ENCODE results near the gene MTURN.
"Not testable (repeated sequence)": the region's sequence is repeated elsewhere in the genome, so short reads cannot be mapped to it uniquely, and the experiment has no call there.

Gene MTURN

DNA sequence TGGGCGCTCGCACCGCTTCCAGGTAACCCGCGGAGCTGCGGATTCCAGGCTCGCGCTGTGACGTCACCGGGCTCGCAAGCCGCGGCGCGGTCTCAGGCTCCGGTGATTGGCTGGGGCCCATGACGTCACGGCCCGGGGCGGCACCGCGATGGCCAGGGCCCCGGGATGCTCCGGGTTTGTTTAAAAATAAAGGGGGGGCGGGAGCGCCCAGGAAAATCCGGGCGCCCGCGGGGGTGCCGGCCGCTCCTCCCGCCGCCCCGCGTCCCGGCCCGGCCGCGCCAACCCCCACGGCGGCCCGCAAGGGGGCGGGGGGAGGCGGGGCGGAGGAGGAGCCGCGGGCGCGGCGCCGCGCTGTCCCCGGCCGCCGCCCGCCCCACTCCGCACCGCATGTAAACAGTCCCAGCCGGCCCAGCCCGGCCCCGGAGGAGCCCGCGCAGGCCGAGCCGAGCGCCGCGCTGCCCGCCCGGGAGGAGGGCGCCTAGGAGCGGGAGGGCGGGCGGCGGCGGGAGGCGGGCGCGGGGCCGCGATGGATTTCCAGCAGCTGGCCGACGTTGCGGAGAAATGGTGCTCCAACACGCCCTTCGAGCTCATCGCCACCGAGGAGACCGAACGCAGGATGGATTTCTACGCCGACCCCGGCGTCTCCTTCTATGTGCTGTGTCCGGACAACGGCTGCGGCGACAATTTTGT is at the start of gene MTURN:
MTURN (plus strand) TSS at position 376 of the 690 bp plus-strand sequence; CDS start at position 527, 151 bp downstream.
- peak; percentile 59 to 80 (median 73) for DNase-seq (ENCODE audit: low read depth in 4 of 4, low spot score in 1 of 4)

DNA sequence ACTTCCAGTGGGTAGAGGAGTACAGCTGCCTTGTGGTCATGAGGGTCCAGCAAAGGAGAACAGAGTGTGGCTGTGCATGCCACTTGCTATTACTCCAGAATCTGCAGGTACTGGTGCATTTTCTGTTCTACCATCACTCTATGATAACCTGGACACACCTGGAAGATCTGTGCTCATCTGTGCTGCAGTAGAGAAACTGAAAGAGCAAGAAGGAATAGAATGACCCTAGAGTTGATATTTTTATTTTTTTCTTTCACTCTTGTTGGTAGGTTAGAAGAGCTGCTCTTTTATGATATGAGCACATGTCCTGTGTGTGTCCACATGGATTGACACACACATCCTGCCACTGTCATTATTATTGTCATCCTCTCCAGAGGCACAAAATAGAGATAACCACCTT is 48.3 kb upstream of the MTURN start:
- no peak for DNase-seq (ENCODE audit: low read depth in 4 of 4, low spot score in 1 of 4)

DNA sequence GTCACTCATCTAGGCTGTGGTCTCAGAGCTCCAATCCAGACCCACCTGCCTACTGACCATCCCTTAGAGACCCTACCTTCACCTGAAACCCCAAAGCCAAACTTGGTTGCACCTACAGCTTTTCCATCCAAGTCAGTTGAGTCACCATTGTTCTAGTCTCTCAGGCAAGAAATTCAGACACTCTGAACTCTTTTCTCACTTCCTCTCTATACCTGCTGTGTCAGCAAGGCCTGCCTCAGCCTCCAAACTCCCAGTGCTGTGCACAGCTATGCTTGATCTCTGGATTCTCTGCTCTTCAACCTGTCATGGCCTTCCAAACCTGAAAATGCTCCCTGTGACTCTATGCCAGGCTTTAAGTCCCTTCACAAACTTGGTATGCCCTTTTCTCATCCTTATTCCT is 47.4 kb upstream of the MTURN start:
- DNase-seq (ENCODE audit: low read depth in 4 of 4, low spot score in 1 of 4): no peak

DNA sequence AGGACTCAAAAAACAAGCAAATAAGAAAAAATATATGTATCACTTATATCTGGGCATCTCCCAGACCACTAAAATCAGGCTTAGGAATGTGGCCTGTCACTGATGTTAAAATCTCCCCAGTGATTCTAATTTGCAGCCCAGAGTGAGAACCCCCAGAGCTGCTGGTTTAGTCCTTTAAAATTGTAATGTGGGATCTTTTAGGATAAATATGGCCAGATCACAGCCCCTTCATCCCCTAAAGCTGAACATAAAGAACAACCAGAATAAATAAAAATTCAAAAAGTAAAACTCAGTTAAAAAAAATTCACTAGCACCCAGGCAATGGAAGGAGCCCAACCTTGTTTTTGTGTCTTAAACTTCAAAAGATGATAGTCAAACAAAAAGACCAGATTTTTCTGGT is 46.4 kb upstream of the MTURN start:
- DNase-seq (ENCODE audit: low read depth in 4 of 4, low spot score in 1 of 4): no peak

- DNase-seq (ENCODE audit: low read depth in 4 of 4, low spot score in 1 of 4): no peak
Measured at GRCh38 chr7:30090111-30090510, 44.7 kb upstream of the MTURN start.

- DNase-seq (ENCODE audit: low read depth in 4 of 4, low spot score in 1 of 4): no peak
Measured at GRCh38 chr7:30091491-30091912, 43.3 kb upstream of the MTURN start.

DNA sequence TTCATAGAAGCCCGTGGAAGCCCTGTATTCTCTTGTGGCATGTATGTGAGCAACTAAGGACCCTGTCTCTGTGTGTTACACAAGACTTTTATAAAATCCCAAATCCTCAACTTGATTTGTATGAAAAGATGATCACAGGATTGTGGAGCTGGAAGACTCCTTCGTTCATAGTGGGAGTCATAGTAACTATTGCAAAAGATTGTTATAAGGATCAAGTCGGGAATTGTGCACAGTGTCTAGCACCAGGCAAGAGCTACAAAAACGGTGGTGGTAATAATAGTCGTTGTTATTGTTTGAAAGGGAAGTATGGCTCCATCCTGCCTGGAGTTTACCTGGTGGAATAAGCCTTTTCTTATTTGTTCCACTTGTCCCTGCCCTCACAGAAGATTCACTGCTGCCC is 42.8 kb upstream of the MTURN start:
- DNase-seq (ENCODE audit: low read depth in 4 of 4, low spot score in 1 of 4): no peak

DNA sequence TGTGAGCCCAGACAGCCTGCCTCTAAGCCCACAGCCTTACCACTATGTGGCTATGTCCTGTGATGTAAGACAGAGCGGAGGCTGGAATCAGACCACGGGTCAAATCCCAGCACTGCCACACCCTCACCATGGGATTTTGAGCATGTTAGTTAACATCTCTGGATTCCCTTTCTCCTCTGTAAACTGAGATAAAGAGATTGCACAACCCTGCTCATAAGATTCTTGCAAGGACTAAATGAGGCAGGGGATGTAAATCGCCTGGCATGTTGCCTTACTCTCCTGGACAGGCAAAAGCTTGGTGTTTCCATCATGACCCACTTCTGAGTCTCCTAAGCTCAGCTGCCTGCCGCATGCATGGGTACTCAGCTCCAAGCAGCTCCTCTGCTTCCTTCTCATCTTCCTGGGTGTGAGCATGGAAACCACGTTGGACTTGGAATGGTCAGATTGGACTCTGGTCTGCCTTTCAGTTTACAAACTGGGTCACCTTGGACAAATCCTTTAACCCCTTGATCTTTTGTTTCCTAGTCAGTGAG is 41.3 kb upstream of the MTURN start:
- no peak for DNase-seq (ENCODE audit: low read depth in 4 of 4, low spot score in 1 of 4)

DNA sequence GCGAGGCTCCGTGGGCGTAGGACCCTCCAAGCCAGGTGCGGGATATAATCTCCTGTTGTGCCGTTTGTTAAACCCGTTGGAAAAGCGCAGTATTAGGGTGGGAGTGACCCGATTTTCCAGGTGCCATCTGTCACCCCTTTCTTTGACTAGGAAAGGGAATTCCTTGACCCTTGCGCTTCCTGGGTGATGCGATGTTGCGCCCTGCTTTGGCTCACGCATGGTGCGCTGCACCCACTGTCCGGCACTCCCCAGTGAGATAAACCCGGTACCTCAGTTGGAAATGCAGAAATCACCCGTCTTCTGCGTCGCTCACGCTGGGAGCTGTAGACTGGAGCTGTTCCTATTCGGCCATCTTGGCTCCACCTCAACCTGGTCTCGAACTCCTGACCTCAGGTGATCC is 36.2 kb upstream of the MTURN start:
- DNase-seq (ENCODE audit: low read depth in 4 of 4, low spot score in 1 of 4): not testable (repeated sequence)

GRCh38 chr7:30102281-30102680 is 32.5 kb upstream of the MTURN start:
- no peak for DNase-seq (ENCODE audit: low read depth in 4 of 4, low spot score in 1 of 4)

- DNase-seq (ENCODE audit: low read depth in 4 of 4, low spot score in 1 of 4): no peak
Measured at GRCh38 chr7:30104157-30104556, 30.6 kb upstream of the MTURN start.

- DNase-seq (ENCODE audit: low read depth in 4 of 4, low spot score in 1 of 4): no peak
Measured at GRCh38 chr7:30112103-30112713, 22.6 kb upstream of the MTURN start.

DNA sequence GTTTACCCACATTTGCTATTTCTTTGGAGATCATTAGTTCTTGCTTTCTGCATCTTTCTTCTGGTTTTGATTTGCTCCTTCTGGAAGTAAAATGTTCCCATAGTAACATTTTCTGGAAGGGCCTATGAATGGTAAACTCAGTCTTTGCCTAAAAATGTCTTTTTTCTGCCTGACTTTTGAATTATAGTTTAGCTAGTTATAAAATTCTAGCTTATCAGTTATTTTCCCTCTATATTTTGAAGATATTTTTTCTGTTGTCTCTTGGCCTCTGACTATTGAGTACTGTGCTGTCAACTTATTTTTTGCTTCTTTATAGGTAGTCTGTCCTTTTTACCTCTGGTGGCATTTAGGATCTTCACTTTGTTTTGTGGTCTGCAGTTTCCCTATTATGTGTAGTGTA is 21.6 kb upstream of the MTURN start:
- no peak for DNase-seq (ENCODE audit: low read depth in 4 of 4, low spot score in 1 of 4)

DNA sequence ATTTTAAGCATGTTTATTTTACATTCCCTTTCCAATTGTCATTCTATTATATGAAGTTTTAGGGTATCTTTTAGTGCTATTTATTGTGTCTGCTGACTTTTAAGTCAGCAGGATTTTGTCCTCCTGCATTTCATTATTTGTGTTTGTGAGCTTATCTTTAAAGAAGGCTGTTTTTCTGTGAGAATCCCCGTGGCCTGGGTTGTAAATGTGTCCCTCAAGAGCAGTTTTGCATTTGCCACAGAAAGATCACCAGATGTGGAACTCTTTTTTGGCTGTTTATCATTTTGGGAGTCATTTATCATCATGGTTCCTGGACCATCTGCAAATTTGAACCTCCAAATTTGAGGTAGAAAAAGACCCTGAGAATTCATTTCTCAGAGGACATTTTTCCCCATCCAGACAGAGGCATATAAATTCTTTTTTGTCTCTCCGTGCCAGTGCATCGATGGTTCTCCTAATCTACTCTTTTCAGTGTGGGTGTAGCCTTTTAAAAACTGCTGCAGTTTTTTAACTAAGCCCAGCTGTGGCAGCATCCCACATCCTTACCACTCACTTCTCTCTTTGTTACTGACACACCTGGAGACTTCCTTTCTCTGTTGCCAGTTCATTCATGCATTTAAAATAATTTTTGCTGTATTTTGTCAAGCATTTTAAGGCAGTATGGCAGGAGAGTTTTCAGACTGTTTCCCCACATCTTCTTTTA is 20.1 kb upstream of the MTURN start:
- DNase-seq (ENCODE audit: low read depth in 4 of 4, low spot score in 1 of 4): no peak

DNA sequence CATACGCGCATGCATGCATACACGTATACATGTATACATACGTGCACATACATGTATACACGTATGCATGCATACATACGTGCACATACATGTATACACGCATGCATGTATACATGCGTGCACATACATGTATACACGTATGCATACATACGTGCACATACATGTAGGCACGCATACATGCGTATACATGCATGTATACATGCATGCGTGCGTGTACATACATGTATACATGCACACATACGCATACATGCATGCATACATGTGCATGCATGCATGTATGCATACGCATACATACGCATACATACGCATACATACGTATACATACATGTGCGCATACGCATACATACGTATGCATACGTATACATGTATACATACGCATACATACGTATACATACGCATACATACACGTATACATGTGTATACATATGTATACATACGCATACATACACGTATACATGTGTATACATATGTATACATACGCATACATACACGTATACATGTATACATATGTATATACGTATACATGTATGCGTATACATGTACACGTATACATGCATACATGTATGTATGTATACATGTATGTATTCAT is 19.0 kb upstream of the MTURN start:
- no peak for DNase-seq (ENCODE audit: low read depth in 4 of 4, low spot score in 1 of 4)

- DNase-seq (ENCODE audit: low read depth in 4 of 4, low spot score in 1 of 4): no peak
Measured at GRCh38 chr7:30116771-30117170, 18.0 kb upstream of the MTURN start.

DNA sequence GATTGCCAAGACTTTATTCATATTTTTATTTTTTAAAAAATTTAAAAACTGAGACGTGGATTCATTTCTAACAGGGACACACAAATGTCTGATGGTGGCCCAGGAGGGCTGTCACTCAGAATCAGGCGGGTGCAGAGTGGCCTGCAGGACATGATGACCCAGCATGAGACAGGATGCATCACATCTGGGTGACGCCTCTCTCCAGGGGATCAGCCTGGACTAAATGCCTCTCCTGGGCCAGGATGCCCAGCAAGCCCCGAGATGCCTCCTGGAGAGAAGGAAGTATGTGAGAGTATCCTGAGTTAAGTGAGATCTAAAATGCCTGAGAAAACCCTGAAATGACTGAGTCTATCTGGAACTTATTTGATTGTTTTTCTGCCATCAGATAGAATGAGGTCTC is 16.9 kb upstream of the MTURN start:
- DNase-seq (ENCODE audit: low read depth in 4 of 4, low spot score in 1 of 4): no peak

DNA sequence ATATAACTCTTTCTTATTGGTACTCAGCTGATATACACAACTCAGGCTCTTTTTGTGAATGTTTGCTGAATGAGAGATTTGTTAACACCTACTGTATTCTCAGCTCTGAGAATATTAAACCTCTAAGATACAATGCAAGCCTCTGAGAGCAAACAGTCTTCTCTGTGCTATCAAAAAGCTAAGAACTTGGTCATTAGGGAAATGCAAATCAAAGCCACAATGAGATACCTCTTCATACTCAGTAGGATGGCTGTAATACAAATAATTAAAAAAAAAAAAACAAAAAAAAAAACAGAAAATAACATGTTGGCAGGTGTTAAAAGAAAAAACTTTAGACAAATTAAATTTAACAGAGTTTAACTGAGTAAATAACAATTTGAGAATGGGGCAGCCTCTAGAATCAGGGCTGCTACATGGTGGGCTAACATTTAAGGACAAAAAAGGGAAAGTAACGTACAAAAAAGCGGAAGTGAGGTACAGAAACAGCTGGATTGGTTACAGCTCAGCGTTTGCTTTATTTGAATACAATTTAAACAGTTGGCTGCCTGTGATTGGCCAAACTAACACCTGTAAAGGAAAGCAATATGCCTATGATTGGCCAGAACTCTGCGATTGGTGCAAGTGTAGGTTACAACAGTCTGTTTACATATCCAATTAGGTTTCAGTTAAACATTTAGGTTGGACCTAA is 14.8 kb upstream of the MTURN start:
- DNase-seq (ENCODE audit: low read depth in 4 of 4, low spot score in 1 of 4): no peak

- no peak for DNase-seq (ENCODE audit: low read depth in 4 of 4, low spot score in 1 of 4)
Measured at GRCh38 chr7:30133736-30134610, 813 bp upstream of the MTURN start.

Measured in stimulated activated CD4-positive, alpha-beta T cell treated with anti-CD3 and anti-CD28 coated beads, Interleukin-1b, Interleukin-23, amount 100 ng/mL, for 24 hours (primary cell).